K562 (cell line): ENCODE data around the gene PGAP3. TPM values are rescaled to one million over a fixed set of nuclear protein-coding genes. Genes with fewer than 3 reads are reported as not detected.

Experiments used
- BDP1 ChIP-seq: IDR thresholded peaks from 3 replicates; pipeline ENCODE4 v1.6.1; 2011; ENCODE audit not compliant: insufficient read length, insufficient read depth
- CXXC5 ChIP-seq: fragments of 250-450 bp; sonication (Bioruptor Pico); IDR thresholded peaks from 2 replicates; pipeline ENCODE4 v1.8.0; 2022; ENCODE audit warnings: inconsistent platforms, mild to moderate bottlenecking, moderate library complexity
- DLX4 ChIP-seq: fragments of 250-450 bp; sonication (Bioruptor Pico); IDR thresholded peaks from 2 replicates; pipeline ENCODE4 v1.6.1; 2021; ENCODE audit warnings: mild to moderate bottlenecking
- FOXM1 ChIP-seq, 2 experiments: fragments of 450-650 bp in 1 of 2; sonication (generic) in 1 of 2; formaldehyde crosslinking in 1 of 2; IDR thresholded peaks; 2 replicates each; pipeline versions ENCODE4 v1.6.1 to v1.9.0; 2017 to 2022; ENCODE audit warnings: low read depth in 2 of 2, mild to moderate bottlenecking in 2 of 2, missing genetic modification reagents in 1 of 2, moderate library complexity in 1 of 2
- HDGF ChIP-seq: fragments of 450-650 bp; IDR thresholded peaks from 2 replicates; pipeline ENCODE4 v1.6.1; 2016
- HOXB6 ChIP-seq: fragments of 250-450 bp; sonication (Bioruptor Pico); IDR thresholded peaks from 2 replicates; pipeline ENCODE4 v1.5.1; 2022; ENCODE audit warnings: mild to moderate bottlenecking, borderline replicate concordance
- MAFF ChIP-seq: IDR thresholded peaks from 2 replicates; pipeline ENCODE4 v1.6.1; 2012; ENCODE audit warnings: low read length, improper control_type of control experiment
- MAZ ChIP-seq, 2 experiments: fragments of 450-650 bp in 1 of 2; sonication (generic) in 1 of 2; formaldehyde crosslinking; IDR thresholded peaks in 1 of 2; conservative IDR thresholded peaks in 1 of 2; 2 replicates each; pipeline versions ENCODE4 v1.4.0 to v1.5.0; 2020; ENCODE audit warnings: mild to moderate bottlenecking in 1 of 2, missing genetic modification reagents in 1 of 2
- MXI1 ChIP-seq: IDR thresholded peaks from 2 replicates; pipeline ENCODE4 v1.6.1; 2011; ENCODE audit warnings: low read depth, mild to moderate bottlenecking, improper control_type of control experiment, low read length
- NFATC3 ChIP-seq: fragments of 450-650 bp; IDR thresholded peaks from 2 replicates; pipeline ENCODE4 v1.6.1; 2017; ENCODE audit warnings: mild to moderate bottlenecking
- NR3C1 ChIP-seq: sonication (generic); formaldehyde crosslinking; IDR thresholded peaks from 2 replicates; pipeline ENCODE4 v1.8.1; 2022; ENCODE audit warnings: missing genetic modification reagents
- POLR3A ChIP-seq: IDR thresholded peaks from 2 replicates; pipeline ENCODE4 v1.6.1; 2011; ENCODE audit warnings: borderline replicate concordance, mild to moderate bottlenecking, moderate library complexity; ENCODE audit not compliant: insufficient read length, insufficient read depth; ENCODE audit errors: extremely low read depth
- RNF2 ChIP-seq: sonication (generic); IDR thresholded peaks from 2 replicates; pipeline ENCODE4 v1.6.1; 2016
- SETDB1 ChIP-seq: IDR thresholded peaks from one replicate; pipeline ENCODE4 v1.6.1; 2012; ENCODE audit warnings: low read length, control low read depth, inconsistent platforms
- SMARCA5 ChIP-seq: fragments of 450-650 bp; IDR thresholded peaks from 2 replicates; pipeline ENCODE4 v1.6.1; 2016
- SREBF2 ChIP-seq: sonication (generic); formaldehyde crosslinking; IDR thresholded peaks from 2 replicates; pipeline ENCODE4 v1.4.0; 2020; ENCODE audit warnings: mild to moderate bottlenecking, missing genetic modification reagents
- TAF1 ChIP-seq: IDR thresholded peaks from 2 replicates; pipeline ENCODE4 v1.6.1; 2011; ENCODE audit warnings: mild to moderate bottlenecking, low read length, moderate library complexity; ENCODE audit not compliant: insufficient read depth, control insufficient read depth, severe bottlenecking; ENCODE audit errors: extremely low read depth
- U2AF2 ChIP-seq: fragments of 200-400 bp; formaldehyde crosslinking; optimal IDR thresholded peaks from 2 replicates; pipeline ENCODE3; 2017; ENCODE audit warnings: low read depth, mild to moderate bottlenecking, low read length
- ZBTB1 ChIP-seq: sonication (generic); formaldehyde crosslinking; IDR thresholded peaks from 2 replicates; pipeline ENCODE4 v1.8.1; 2023; ENCODE audit warnings: missing genetic modification reagents, low read depth, mild to moderate bottlenecking, borderline replicate concordance
- ZC3H8 ChIP-seq: fragments of 450-650 bp; IDR thresholded peaks from 2 replicates; pipeline ENCODE4 v1.6.1; 2017
- ZFPM2 ChIP-seq: fragments of 250-450 bp; sonication (Bioruptor Pico); IDR thresholded peaks from 2 replicates; pipeline ENCODE4 v1.5.1; 2022; ENCODE audit warnings: mild to moderate bottlenecking
- ZNF224 ChIP-seq: sonication (generic); formaldehyde crosslinking; IDR thresholded peaks from 2 replicates; pipeline ENCODE4 v1.8.0; 2022; ENCODE audit warnings: mild to moderate bottlenecking, missing genetic modification reagents
- ZNF324 ChIP-seq: fragments of 250-450 bp; sonication (Bioruptor Pico); IDR thresholded peaks from 2 replicates; pipeline ENCODE4 v1.4.0; 2020; ENCODE audit warnings: mild to moderate bottlenecking
- ZNF77 ChIP-seq: fragments of 250-450 bp; sonication (Bioruptor Pico); IDR thresholded peaks from 2 replicates; pipeline ENCODE4 v1.5.0; 2020
- ZSCAN29 ChIP-seq: fragments of 450-650 bp; IDR thresholded peaks from 2 replicates; pipeline ENCODE4 v1.6.1; 2017
- polyA plus RNA-seq, 8 experiments: library from polyadenylated mRNA; depleted of rRNA in 4 of 8; stranded (reverse) in 5 of 8; unstranded in 3 of 8; fragments of >200 nt; fragmentation: Nextera tagmentation in 2 of 8; fragmentation: Illumina TruSeq in 1 of 8; extraction: Ambion mirVana in 2 of 8; extraction: Trizol in 1 of 8; gene quantifications; 2 replicates each; pipeline versions ENCODE4 v1.2.1 to v1.2.3, GENCODE V29; 2011 to 2014; ENCODE audit warnings: inconsistent platforms in 1 of 8, missing spikeins in 1 of 8
- total RNA-seq, 7 experiments: library from RNA; depleted of rRNA in 6 of 7; stranded (reverse); fragments of >200 nt in 6 of 7; fragmentation: Illumina TruSeq in 2 of 7; extraction: Trizol in 2 of 7; gene quantifications; 2 replicates each; pipeline versions ENCODE4 v1.2.1 to v1.2.3, GENCODE V29; 2011 to 2021; ENCODE audit warnings: low replicate concordance in 1 of 7
- TF ChIP-seq, protein P1 (sequence below), 2 experiments: fragments of 450-650 bp; conservative IDR thresholded peaks; 2 replicates each; pipeline ENCODE4 v1.6.1; 2017; ENCODE audit warnings: mild to moderate bottlenecking in 2 of 2, moderate library complexity in 2 of 2
- TF ChIP-seq, protein P2 (sequence below): sonication (generic); formaldehyde crosslinking; IDR thresholded peaks from 2 replicates; pipeline ENCODE4 v1.8.0; 2022; ENCODE audit warnings: mild to moderate bottlenecking, missing genetic modification reagents
- TF ChIP-seq, protein P3 (sequence below): fragments of 450-650 bp; IDR thresholded peaks from 2 replicates; pipeline ENCODE4 v1.6.1; 2016; ENCODE audit warnings: missing biosample characterization, missing genetic modification characterization

The PGAP3 gene
- total and polyA plus RNA-seq, 9 of the 15 experiments (the other 6 are each of a cell fraction or from before 2014, with no cell fraction given) = 0.38 to 9.4 (median 4.5) TPM

DNA sequence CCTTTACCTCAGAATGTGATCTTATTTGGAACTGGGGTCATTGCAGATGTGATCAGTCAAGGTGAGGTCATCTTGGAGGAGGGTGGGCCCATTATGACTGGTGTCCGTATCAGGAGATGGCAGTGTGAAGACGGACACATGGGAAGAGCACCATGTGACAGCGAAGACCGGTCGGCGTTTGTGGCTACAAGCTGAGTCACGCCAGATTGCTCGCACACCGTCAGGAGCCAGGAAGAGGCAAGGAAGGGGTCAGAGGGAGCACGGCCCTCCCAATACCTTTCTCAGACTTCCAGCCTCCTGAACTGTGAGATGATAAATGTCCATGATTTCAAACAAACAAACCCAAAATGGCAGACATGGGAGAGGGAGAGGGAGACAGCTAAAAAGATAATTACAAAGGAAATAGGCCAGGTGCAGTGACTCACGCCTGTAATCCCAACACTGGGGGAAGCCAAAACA is 37.7 kb downstream of the PGAP3 start (continued):
- TF ChIP-seq ZBTB1 = no peak
- TF ChIP-seq HOXB6 (CRISPR knock-in tag) = no peak
- TF ChIP-seq FOXM1 (IDR thresholded peaks at IDR 0.05; ENCODE audit: low read depth) = no peak
- TF ChIP-seq FOXM1 (CRISPR knock-in tag; IDR thresholded peaks at IDR 0.05; ENCODE audit: low read depth) = no peak
- TF ChIP-seq MAZ (CRISPR knock-in tag; conservative IDR thresholded peaks at IDR 0.05 in 1 of 2, IDR thresholded peaks at IDR 0.05 in 1 of 2) = peak; percentile 20 to 70; a peak in 2 of 4 replicates
- TF ChIP-seq, protein P1, sequence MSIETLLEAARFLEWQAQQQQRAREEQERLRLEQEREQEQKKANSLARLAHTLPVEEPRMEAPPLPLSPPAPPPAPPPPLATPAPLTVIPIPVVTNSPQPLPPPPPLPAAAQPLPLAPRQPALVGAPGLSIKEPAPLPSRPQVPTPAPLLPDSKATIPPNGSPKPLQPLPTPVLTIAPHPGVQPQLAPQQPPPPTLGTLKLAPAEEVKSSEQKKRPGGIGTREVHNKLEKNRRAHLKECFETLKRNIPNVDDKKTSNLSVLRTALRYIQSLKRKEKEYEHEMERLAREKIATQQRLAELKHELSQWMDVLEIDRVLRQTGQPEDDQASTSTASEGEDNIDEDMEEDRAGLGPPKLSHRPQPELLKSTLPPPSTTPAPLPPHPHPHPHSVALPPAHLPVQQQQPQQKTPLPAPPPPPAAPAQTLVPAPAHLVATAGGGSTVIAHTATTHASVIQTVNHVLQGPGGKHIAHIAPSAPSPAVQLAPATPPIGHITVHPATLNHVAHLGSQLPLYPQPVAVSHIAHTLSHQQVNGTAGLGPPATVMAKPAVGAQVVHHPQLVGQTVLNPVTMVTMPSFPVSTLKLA (conservative IDR thresholded peaks at IDR 0.05) = peak; percentile 86 to 94
- peak; percentile 77 for TF ChIP-seq CXXC5
- TF ChIP-seq ZC3H8 = 0 out of 2 replicates have a peak, but pooled peaks have one; percentile 13
- no peak for TF ChIP-seq SETDB1
- peak; percentile 80 for TF ChIP-seq RNF2
- TF ChIP-seq, protein P2, sequence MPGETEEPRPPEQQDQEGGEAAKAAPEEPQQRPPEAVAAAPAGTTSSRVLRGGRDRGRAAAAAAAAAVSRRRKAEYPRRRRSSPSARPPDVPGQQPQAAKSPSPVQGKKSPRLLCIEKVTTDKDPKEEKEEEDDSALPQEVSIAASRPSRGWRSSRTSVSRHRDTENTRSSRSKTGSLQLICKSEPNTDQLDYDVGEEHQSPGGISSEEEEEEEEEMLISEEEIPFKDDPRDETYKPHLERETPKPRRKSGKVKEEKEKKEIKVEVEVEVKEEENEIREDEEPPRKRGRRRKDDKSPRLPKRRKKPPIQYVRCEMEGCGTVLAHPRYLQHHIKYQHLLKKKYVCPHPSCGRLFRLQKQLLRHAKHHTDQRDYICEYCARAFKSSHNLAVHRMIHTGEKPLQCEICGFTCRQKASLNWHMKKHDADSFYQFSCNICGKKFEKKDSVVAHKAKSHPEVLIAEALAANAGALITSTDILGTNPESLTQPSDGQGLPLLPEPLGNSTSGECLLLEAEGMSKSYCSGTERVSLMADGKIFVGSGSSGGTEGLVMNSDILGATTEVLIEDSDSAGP (CRISPR knock-in tag) = no peak
- no peak for TF ChIP-seq NR3C1 (CRISPR knock-in tag)
- TF ChIP-seq DLX4 (CRISPR knock-in tag) = no peak
- TF ChIP-seq ZNF324 (CRISPR knock-in tag) = peak; percentile 16; the same call in 1 of the 2 replicates
- TF ChIP-seq ZNF224 (CRISPR knock-in tag) = no peak
- TF ChIP-seq SREBF2 (CRISPR knock-in tag) = no peak
- no peak for TF ChIP-seq BDP1
- TF ChIP-seq ZSCAN29 = no peak
- TF ChIP-seq POLR3A = no peak
- TF ChIP-seq ZFPM2 = no peak
- no peak for TF ChIP-seq ZNF77
- TF ChIP-seq MXI1 = no peak
- TF ChIP-seq HDGF = no peak; the same call in 1 of the 2 replicates
- TF ChIP-seq NFATC3 = no peak; the same call in 1 of the 2 replicates
- 0 out of 2 replicates have a peak, but pooled peaks have one; percentile 18 for TF ChIP-seq SMARCA5
- TF ChIP-seq MAFF = peak; percentile 64
- peak; percentile 46 for TF ChIP-seq TAF1
- TF ChIP-seq U2AF2 = no peak
- TF ChIP-seq, protein P3, sequence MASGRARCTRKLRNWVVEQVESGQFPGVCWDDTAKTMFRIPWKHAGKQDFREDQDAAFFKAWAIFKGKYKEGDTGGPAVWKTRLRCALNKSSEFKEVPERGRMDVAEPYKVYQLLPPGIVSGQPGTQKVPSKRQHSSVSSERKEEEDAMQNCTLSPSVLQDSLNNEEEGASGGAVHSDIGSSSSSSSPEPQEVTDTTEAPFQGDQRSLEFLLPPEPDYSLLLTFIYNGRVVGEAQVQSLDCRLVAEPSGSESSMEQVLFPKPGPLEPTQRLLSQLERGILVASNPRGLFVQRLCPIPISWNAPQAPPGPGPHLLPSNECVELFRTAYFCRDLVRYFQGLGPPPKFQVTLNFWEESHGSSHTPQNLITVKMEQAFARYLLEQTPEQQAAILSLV (tag) = no peak
